Measurements from ENCODE around the gene BRCA1.
"Not testable (repeated sequence)": the region's sequence is repeated elsewhere in the genome, so short reads cannot be mapped to it uniquely, and the experiment has no call there.

Gene BRCA1

GRCh38 chr17:43135454-43135819 is 10.3 kb upstream of the BRCA1 start:
- no peak for DNase-seq (ENCODE audit: low read depth)
- TF ChIP-seq CTCF (conservative IDR thresholded peaks at IDR 0.05; ENCODE audit: control insufficient read depth, insufficient read depth, low read depth, low read length), result no peak
- no peak overlapping the region for H3K4me3 ChIP-seq (ENCODE audit: control insufficient read depth, low read depth, low read length)

- H3K4me3 ChIP-seq (ENCODE audit: control insufficient read depth, low read depth, low read length), result no peak overlapping the region
- no peak for DNase-seq (ENCODE audit: low read depth)
- no peak for TF ChIP-seq CTCF (conservative IDR thresholded peaks at IDR 0.05; ENCODE audit: control insufficient read depth, insufficient read depth, low read depth, low read length)
Measured at GRCh38 chr17:43134774-43135453, 9.8 kb upstream of the BRCA1 start.

- H3K4me3 ChIP-seq (ENCODE audit: control insufficient read depth, low read depth, low read length); DNase-seq (ENCODE audit: low read depth): not testable (repeated sequence)
Measured at GRCh38 chr17:43133439-43133838, 8.3 kb upstream of the BRCA1 start.

- H3K4me3 ChIP-seq (ENCODE audit: control insufficient read depth, low read depth, low read length), result no peak overlapping the region
- no peak for DNase-seq (ENCODE audit: low read depth)
- TF ChIP-seq CTCF (conservative IDR thresholded peaks at IDR 0.05; ENCODE audit: control insufficient read depth, insufficient read depth, low read depth, low read length), result no peak
Measured at GRCh38 chr17:43132117-43132516, 7.0 kb upstream of the BRCA1 start.

GRCh38 chr17:43129671-43130010 is 4.5 kb upstream of the BRCA1 start:
- H3K4me3 ChIP-seq (ENCODE audit: control insufficient read depth, low read depth, low read length), result no peak overlapping the region
- DNase-seq (ENCODE audit: low read depth), result no peak
- no peak for TF ChIP-seq CTCF (conservative IDR thresholded peaks at IDR 0.05; ENCODE audit: control insufficient read depth, insufficient read depth, low read depth, low read length)

DNA sequence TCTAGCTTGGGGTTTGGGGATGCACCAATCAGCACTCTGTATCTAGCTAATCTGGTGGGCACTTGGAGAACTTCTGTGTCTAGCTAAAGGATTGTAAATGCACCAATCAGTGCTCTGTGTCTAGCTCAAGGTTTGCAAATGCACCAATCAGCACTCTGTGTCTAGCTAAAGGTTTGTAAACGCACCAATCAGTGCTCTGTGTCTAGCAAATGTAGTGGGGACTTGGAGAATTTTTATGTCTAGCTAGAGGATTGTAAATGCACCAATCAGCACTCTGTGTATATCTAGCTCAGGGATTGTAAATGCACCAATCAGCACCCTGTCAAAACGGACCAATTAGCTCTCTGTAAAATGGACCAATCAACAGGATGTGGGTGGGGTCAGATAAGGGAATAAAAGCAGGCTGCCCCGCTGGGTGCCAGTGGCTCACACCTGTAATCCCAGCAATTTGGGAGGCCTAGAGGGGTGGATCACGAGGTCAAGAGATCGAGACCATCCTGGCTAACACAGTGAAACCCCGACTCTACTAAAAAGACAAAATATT is 2.2 kb upstream of the BRCA1 start:
- DNase-seq (ENCODE audit: low read depth); H3K4me3 ChIP-seq (ENCODE audit: control insufficient read depth, low read depth, low read length): not testable (repeated sequence)

DNA sequence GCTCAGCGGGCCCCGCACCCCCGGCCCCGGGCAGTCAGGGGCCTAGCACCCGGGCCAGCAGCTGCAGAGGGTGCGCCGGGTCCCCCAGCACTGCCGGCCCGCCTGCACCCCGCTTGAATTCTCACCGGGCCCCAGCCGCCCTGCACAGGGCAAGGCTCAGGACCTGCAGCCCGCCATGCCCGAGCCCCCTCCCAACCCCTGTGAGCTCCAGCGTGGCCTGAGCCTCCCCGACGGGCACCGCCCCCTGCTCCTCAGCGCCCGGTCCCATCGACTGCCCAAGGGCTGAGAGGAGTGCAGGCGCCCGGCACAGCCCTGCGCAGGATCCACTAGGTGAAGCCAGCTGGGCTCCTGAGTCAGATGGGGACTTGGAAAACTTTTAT is 1.7 kb upstream of the BRCA1 start:
- no peak overlapping the region for H3K4me3 ChIP-seq (ENCODE audit: control insufficient read depth, low read depth, low read length)
- no peak for DNase-seq (ENCODE audit: low read depth)
- TF ChIP-seq CTCF (conservative IDR thresholded peaks at IDR 0.05; ENCODE audit: control insufficient read depth, insufficient read depth, low read depth, low read length), result no peak

Measured in fibroblast of mammary gland (primary cell).